Hematopoietic multipotent progenitor cell treated with erythropoietin and hydrocortisone succinate and interleukin-3 and kit ligand, for 15 days (in vitro differentiated cells): Measurements from ENCODE around the gene ZNF709.
"Not testable (repeated sequence)": the region's sequence is repeated elsewhere in the genome, so short reads cannot be mapped to it uniquely, and the experiment has no call there.

Experiments
- DNase-seq: peaks from one replicate; pipeline ENCODE4 v3.0.0-alpha.2; 2015; ENCODE audit warnings: low spot score

ZNF709 gene

DNA sequence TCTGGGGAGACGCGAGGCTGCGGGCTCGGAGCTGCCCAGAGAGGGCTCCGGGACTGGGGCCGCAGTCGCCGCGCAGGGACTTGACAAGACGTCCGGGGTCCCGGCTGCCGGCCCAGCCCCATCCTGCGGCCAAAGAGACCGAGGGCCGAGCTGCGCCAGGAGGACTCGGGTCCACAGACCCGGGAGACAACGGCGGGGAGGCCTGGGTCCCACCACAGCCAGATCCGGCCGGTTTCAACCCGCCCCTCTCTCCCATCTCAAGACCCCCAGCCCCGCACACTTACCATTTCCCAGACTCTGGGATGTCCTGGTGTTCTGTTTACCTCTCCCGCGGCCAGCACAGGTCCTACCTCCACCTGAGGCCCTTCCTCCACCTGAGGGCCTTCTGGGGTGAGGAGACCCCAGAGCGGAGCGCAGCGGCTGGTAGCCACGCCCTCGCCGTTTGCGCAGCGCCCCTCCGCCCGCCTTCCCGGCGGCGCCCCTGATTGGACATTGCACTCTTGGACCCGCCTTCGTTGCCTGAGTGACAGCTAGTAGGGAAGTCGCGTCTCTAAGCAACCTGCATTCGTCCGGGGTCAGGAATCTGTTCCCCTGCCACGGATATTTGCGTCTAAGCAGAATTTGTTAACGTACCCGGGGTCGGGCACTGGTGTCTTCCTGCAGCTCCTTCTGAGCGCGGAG lies at the start of gene ZNF709:
Gene ZNF709 (minus strand): TSS at position 446 of the 681 bp plus-strand sequence. CDS start 159 bp downstream, at position 287.
- DNase-seq: peak; percentile 48

DNA sequence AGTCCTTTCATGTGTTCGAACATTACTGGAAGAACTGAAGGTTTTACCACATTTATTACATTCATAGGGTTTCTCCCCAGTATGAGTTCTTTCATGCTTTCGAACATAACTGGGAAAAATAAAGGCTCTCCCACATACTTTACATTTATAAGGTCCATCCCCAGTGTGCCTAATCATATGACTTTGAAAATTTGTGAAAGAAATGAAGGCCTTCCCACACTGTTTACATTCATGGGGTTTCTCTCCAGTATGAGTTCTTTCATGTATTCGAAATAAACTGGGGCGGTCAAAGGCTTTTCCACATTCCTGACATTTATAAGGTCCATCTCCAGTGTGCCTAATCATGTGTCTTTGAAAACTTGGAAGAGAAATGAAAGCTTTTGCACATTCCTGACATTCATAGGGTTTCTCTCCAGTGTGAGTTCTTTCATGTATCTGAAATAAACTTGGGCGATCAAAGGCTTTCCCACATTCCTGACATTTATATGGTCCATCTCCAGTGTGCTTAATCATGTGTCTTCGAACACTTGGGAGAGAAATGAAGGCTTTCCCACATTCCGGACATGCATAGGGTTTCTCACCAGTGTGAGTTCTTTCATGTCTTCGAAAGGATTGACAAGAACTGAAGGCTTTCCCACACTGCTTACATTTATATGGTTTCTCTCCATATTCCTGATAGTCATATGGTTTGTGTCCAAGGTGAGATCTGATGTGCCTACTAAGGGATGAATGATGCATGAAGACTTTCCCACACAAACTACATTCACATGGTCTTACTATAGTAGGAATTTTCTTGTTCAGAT lies 42.6 kb upstream of the ZNF709 start:
- DNase-seq: no peak

DNA sequence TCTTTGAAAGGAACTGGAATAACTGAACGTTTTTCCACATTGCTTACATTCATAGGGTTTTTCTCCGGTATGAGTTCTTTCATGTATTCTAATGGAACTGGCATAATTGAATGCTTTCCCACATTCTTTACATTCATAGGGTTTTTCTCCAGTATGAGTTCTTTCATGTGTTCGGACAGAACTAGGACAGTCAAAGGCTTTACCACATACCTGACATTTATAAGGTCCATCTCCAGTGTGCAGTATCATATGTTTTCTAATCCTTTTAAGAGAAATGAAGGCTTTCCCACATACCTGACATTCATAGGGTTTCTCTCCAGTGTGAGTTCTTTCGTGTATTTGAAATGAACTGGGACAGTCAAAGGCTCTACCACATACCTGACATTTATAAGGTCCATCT lies 41.9 kb upstream of the ZNF709 start:
- DNase-seq: no peak

DNA sequence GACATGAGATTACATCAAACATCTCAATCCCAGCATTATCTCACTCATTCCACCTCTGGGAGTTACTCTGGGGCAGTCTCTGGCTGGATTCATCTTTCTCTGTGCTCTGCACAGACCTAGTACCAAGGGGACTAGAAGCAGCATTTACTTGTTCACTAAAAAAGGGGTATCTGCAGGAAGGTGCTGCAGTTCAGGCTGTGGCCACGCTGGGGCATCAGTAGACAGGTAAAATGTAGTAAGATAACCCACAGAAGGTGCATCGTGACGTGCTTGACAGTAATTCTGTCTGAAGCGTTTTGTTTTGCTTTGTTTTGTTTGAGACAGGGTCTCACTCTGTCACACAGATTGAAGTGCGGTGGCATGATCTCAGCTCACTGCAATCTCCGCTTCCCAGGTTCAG lies 37.4 kb upstream of the ZNF709 start:
- DNase-seq: no peak

DNA sequence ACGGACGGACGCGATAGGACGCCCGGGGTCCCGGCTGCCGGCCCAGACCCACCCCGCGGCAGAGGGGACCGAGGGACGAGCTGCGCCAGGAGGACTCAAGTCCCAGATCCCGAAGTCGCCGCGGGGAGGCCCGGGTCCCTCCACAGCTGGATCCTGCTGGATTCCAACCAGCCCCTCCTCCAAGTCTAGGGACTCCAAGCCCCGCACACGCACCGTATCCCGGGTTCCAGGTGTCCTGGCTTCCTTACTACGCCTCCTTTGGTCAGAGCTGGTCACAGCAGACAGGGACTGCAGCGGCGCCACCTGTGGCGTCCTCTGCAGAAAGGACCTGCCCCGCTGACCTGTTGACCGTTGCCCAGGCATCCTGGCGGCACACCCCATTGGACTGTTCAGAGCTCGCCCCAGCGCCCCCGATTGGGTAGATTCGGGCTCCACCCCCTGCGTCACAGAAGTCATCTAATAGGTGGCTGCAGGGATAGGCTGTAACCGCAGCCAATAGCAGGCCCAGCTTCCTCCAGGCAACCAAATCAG lies 29.0 kb upstream of the ZNF709 start:
- DNase-seq: no peak

DNA sequence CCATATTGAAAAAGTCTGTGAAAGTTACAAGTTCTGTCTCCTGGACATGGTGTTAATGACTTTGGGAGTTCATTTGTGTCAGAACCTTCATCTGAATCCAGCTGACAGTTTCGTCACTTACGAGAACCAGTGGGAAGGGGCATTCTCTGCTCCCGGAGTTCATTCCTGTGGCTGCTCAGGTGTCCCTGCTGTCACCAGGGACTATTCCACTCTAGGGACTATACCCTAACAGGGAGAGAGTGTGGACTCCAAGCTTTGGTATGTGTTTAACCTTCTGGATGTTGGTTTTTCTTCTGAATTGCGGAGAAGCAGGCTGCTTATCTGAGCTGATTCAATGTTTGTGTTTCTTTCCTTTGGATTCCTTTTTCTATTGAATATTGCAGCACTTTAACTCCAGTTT lies 12.4 kb upstream of the ZNF709 start:
- DNase-seq: no peak

DNA sequence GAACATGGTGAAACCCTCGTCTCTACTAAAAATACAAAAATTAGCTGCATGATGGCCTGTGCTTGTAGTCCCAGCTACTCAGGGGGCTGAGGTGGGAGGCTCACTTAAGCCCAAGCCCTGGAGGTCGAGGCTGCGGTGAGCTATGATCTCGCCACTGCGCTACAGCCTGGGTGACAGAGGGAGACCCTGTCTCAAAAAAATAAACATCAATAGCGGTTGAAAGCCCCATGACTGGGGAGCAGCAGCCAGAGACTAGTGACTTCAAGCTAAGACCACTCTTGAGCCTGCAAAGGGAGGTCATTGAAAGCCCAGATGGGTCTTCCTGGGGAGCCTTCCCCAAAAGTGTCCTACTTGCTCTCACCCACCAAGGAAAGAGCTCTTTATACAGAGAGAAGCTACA lies 11.9 kb upstream of the ZNF709 start:
- no peak for DNase-seq

DNA sequence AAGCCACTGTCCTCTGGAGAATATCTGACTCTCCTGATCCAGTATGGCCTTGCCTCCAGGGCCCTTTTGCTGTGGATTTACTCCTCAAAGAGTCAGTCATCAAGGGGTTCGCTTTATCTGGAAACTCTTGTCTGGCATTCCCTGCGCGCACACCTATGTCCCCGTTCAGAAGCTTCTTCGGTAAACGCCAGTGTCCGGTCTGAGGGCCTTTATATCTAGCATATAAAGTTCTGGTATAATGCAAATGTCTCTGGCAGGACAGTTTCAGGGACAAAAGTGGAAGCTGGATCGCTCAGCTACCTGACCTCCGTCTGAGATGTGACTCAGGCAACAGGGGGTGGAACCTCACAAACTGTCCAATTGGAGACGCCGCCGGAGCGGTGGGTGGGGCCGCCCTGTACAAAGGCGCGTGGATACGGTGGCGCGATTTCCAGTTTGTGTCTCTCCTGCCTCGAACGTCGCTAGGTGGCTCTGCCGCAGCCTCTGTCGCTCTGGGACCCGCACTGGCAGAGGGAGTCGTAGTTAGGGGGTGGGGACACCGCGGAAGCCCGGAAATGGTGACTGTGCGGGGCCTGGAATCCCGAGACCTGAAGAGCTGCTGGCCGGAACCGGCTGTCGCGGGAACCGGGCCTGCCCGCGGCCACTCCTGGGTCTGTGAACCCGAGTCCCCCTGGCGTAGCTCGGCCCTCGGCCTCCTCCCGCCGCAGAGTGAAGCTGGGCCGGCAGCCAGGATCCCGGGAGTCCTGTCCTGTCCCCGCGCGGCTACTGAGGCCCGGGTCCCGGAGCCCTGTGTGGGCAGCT lies 10.6 kb upstream of the ZNF709 start:
- DNase-seq: peak; percentile 77

DNA sequence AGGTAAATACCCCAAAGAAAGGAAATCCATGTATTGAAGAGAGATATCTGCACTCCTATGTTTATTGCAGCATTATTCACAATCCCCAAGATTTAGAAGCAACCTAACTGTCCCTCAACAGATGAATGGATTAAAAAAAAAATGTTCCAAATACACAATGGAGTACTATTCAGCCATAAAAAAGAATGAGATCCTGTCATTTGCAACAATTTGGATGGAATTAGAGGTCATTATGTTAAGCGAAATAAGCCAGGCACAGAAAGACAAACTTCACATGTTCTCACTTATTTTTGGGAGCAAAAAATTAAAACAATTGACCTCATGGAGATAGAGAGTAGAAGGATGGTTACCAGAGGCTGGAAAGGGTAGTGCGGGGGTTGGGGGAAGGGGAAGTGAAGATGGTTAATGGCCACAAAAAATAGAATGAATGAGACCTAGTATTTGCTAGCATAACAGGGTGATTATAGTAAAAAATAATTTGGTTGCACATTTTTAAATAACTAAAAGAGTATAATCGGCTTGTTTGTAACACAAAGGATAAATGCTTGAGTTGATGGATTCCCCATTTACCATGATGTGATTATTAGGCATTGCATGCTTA lies 9.7 kb upstream of the ZNF709 start:
- no peak for DNase-seq

DNA sequence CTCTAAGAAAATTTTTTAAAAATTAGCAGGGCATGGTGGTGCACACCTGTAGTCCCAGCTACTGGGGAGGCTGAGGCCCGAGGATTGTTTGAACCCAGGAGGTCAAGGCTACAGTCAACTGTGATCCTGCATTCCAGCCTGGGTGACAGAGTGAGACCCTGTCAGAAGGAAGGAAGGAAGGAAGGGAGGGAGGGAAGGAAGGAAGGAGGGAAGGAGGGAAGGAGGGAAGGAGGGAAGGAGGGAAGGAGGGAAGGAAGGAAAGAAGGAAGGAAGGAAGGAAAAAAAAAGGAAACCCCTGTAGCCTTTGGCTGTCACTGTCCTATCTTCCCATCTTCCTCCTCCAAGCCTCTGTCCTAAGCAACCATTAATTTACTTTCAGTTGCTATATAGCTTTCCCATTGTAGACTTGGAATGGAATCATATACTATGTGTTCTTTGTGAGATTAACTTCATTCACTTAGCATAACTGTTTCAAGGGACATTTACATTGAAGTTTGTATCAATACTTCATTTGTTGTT lies 1.7 kb upstream of the ZNF709 start:
- DNase-seq: not testable (repeated sequence)

DNA sequence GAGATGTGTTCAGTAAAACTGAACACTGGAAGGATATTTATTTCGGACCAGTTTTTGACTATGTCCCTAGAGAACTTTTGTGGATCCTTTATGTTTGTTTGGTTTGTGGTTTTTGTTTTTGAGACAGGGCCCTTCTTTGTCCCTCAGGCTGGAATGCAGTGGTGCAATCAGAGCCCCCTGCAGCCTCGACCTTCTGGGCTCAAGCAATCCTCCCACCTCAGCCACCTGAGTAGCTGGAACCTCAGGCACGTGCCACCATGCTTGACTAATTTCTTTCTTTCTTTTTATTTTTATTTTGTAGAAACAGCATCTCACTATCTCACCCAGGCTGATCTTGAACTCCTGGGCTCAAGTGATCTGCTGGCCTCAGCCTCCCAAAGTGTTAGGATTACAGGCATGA lies 955 bp upstream of the ZNF709 start:
- DNase-seq: no peak

DNA sequence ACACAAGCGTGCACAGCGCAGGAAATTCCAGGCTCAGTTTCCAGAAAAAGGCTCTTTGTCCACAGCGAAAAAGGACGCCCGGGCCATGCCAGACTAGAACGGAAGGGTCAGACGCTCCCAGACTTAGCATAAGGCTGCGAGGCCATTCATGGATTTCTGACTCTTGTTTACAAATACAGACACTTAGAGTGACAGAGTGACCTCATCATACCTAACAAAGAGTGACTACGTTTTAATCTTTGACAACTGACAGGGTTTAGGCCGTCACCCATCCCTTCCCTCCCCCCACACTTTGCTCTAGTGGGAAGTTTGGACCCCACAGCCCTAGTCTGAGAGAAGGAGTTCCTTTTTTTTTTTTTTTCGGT lies 418 bp upstream of the ZNF709 start:
- no peak for DNase-seq

DNA sequence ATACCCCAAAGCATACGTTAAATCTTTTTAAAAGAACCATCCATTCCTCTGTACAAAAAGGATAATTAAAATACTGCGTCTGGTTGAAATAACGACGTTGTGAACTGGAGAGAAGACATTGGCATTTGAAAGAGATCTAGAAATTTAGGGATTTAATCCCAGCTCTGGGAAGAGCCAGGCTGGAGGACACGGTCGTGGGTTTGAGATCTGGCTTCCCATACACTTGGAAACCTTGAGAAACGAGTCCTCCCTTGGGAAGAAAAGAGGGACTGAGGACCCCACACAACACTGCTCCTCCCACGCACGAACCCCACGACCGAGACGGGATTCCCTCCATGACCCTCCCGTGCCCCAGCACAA lies 625 bp downstream of the ZNF709 start:
- DNase-seq: no peak

DNA sequence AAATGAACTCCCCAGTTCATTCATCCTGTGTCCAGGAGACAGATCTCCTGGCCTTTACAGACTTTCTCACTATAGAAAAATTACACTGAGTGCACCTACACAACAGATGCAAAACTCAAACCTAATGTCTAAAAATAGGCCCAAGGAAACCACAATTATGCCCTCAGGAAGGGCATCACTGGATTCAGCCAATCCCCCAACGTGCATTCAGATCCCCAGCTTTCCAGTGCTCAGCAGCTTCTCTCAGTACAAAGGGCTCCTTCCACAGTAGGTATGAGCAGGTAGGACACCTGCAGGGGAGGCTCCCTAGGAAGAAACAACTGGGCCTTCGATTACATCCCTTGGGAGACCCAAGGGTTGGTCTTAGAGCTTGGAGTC lies 2.1 kb downstream of the ZNF709 start:
- DNase-seq: no peak

DNA sequence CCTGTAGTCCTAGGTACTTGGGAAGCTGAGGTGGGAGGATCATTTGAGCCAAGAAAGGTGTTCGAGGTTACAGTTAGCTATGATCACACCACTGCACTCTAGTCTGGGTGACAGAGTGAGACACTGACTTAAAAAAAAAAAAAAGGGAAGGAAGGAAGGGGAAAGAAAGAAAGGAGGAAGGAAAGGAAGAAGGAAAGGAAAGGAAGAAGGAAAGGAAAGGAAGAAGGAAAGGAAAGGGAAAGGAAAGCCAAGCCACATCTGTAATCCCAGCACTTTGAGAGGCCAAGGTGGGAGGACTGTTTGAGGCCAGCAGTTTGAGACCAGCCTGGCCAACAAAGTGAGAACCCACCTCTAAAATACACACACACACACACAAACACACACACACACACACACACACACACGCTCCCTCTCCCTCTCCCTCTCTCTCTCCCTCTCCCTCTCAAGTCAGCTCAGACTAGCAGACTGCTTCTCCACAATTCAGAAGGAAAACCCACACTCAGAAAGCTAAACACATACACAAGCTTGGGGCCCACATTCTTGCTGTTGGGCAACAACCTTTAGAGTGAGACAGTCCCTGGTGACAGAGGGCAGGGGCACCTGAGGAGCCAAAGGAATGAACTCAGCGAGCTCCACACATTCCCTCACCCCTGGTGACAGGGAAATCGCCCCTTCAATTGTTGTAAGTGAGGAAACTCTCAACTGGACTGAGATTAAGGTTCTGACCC lies 2.7 kb downstream of the ZNF709 start:
- DNase-seq: no peak

DNA sequence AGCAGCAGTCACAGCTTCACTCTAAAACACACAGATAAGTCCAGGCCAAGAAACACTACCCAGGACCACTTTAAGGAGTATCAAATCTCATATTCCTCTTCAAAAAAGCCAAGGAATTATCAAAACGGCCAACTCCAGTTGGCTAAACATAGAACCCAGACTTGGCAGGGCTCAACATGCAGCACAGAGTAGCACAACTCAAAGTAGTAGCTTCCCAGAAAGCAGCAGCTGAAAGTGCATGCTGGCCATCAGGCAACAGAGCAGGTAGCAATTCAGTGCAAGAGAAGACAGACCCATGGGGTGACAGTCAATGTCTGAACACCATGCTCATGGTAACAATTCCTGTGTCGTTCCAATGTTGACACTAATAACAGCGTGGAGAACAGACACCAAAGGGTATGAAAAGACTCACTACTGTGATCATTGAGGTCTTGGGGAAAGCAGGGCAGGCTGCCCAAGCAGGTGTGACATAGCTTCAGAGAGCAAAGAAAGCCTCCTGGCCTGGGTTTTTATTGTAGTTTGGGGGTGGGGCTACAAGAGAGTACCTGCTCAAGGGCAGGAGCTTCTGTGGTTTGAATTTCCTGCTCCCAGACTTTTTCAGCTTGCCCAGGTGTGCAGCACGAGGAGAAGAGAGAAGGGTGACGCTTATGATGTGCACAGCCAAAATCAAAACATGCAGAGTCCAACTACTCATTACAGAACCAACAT lies 6.2 kb downstream of the ZNF709 start:
- no peak for DNase-seq

DNA sequence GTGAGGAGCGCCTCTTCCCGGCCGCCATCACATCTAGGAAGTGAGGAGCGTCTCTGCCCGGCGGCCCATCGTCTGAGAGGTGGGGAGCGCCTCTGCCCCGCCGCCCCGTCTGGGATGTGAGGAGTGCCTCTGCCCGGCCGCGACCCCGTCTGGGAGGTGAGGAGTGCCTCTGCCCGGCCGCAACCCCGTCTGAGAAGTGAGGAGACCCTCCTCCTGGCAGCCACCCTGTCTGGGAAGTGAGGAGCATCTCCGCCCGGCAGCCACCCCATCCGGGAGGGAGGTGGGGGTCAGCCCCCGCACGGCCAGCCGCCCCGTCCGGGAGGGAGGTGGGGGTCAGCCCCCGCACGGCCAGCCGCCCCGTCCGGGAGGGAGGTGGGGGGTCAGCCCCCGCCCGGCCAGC lies 17.0 kb downstream of the ZNF709 start:
- not testable (repeated sequence) for DNase-seq

DNA sequence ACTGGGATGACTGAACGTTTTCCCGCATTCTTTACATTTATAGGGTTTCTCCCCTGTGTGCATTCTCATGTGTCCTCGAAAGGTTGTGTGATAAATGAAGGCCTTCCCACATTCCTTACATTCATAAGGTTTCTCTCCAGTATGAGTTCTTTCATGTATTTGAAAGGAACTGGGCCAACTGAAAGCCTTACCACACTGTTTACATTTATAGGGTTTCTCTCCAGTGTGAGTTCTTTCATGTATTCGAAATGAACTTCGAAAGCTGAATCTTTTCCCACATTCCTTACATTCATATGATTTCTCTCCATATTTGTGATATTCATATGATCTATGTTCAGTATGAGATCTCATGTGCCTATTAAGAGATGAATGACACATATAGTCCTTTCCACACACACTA lies 19.4 kb downstream of the ZNF709 start:
- DNase-seq: no peak

DNA sequence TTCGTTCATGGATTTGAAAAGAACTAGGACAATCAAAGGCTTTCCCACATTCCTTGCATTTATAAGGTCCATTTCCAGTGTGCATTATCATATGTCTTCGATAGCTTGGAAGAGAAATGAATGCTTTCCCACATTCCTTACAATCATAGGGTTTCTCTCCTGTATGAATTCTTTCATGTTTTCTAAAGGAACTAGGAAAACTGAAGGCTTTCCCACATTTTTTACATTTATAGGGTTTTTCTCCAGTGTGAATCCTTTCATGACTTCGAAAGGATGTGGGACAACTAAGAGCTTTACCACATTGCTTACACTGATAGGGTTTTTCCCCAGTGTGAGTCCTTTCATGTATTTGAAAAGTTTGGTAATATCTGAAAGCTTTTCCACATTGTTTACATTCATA lies 19.8 kb downstream of the ZNF709 start:
- no peak for DNase-seq

DNA sequence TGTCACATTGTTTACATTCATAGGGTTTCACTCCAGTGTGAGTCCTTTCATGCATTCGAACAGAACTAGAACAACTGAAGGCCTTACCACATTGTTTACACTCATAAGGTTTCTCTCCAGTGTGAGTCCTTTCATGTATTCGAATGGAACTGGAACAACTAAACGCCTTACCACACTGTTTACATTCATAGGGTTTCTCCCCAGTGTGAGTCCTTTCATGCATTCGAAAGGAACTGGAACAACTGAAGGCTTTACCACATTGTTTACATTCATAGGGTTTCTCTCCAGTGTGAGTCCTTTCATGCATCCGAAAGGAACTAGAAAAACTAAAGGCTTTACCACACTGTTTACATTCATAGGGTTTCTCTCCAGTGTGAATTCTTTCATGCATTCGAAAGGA lies 20.5 kb downstream of the ZNF709 start:
- not testable (repeated sequence) for DNase-seq

DNA sequence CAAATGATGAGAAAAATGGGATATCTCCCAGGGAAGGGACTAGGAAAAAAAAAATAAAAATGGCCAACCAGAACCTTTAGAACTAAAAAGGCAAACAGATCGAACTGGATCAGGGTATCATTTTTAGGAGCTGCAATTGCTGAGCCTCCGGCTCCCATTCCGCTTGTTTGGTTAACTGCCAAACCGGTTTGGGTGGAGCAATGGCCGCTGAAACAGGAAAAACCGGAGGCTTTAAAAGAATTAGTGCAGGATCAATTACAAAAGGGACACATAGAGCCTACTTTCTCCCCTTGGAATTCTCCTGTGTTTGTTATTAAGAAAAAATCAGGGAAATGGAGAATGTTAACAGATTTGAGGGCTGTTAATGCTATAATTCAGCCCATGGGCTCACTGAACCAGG lies 31.1 kb downstream of the ZNF709 start:
- no peak for DNase-seq
